GM21825 (cell line): ENCODE measurements around the gene SORBS2.

Experiments
- ATAC-seq: cut with Tn5 transposase; IDR thresholded peaks from one replicate; pipeline ENCODE4 v1.9.1; 2021; ENCODE audit warnings: mild to moderate bottlenecking, moderate library complexity; ENCODE audit not compliant: unreplicated experiment

SORBS2 gene

GRCh38 chr4:185685804-185686203, 126.2 kb downstream of the SORBS2 start:
- ATAC-seq, result no peak

GRCh38 chr4:185683896-185684295, 128.1 kb downstream of the SORBS2 start:
- no peak for ATAC-seq

GRCh38 chr4:185683222-185683621, 128.8 kb downstream of the SORBS2 start:
- ATAC-seq, result no peak

- ATAC-seq, result no peak
Observed at GRCh38 chr4:185682236-185682635, 129.8 kb downstream of the SORBS2 start.

GRCh38 chr4:185681604-185682003, 130.4 kb downstream of the SORBS2 start:
- ATAC-seq, result no peak

GRCh38 chr4:185680617-185681016, 131.4 kb downstream of the SORBS2 start:
- no peak for ATAC-seq

GRCh38 chr4:185679523-185679922, 132.5 kb downstream of the SORBS2 start:
- no peak for ATAC-seq

- no peak for ATAC-seq
Observed at GRCh38 chr4:185677637-185678314, 134.2 kb downstream of the SORBS2 start.

GRCh38 chr4:185672618-185673017, 139.4 kb downstream of the SORBS2 start:
- ATAC-seq, result no peak

- ATAC-seq, result no peak
Observed at GRCh38 chr4:185672151-185672550, 139.8 kb downstream of the SORBS2 start.

GRCh38 chr4:185671496-185671895, 140.5 kb downstream of the SORBS2 start:
- ATAC-seq, result no peak

- ATAC-seq, result no peak
Observed at GRCh38 chr4:185671066-185671465, 140.9 kb downstream of the SORBS2 start.

- no peak for ATAC-seq
Observed at GRCh38 chr4:185669288-185669687, 142.7 kb downstream of the SORBS2 start.

GRCh38 chr4:185666156-185666555, 145.8 kb downstream of the SORBS2 start:
- no peak for ATAC-seq

- ATAC-seq, result no peak
Observed at GRCh38 chr4:185665655-185666054, 146.3 kb downstream of the SORBS2 start.

- no peak for ATAC-seq
Observed at GRCh38 chr4:185664481-185664880, 147.5 kb downstream of the SORBS2 start.

- ATAC-seq, result no peak
Observed at GRCh38 chr4:185662030-185662778, 149.8 kb downstream of the SORBS2 start.

- ATAC-seq, result no peak
Observed at GRCh38 chr4:185660340-185660739, 151.7 kb downstream of the SORBS2 start.

GRCh38 chr4:185657699-185658098, 154.3 kb downstream of the SORBS2 start:
- no peak for ATAC-seq

- no peak for ATAC-seq
Observed at GRCh38 chr4:185657183-185657582, 154.8 kb downstream of the SORBS2 start.

GRCh38 chr4:185656467-185656931, 155.5 kb downstream of the SORBS2 start:
- ATAC-seq, result no peak

- ATAC-seq, result no peak
Observed at GRCh38 chr4:185654965-185655554, 156.9 kb downstream of the SORBS2 start.
